HL-60 (cell line): ENCODE measurements around the gene GALT.

Experiments used
- GABPA ChIP-seq: IDR thresholded peaks from 2 replicates; pipeline ENCODE4 v1.6.1; 2012; ENCODE audit warnings: low read depth
- POLR2AphosphoS5 ChIP-seq: IDR thresholded peaks from 2 replicates; pipeline ENCODE4 v1.6.1; 2012; ENCODE audit warnings: low read depth
- SPI1 ChIP-seq: IDR thresholded peaks from 2 replicates; pipeline ENCODE4 v1.6.1; 2012; ENCODE audit warnings: low read depth, mild to moderate bottlenecking, borderline replicate concordance
- TF ChIP-seq, protein P1 (sequence below): IDR thresholded peaks from one replicate; pipeline ENCODE4 v1.5.1; 2011; ENCODE audit warnings: low read length, control low read depth, inconsistent platforms; ENCODE audit not compliant: insufficient read depth
- TF ChIP-seq, protein P2 (sequence below): IDR thresholded peaks from 2 replicates; pipeline ENCODE4 v1.6.1; 2012; ENCODE audit warnings: low read depth; ENCODE audit not compliant: insufficient replicate concordance

DNA sequence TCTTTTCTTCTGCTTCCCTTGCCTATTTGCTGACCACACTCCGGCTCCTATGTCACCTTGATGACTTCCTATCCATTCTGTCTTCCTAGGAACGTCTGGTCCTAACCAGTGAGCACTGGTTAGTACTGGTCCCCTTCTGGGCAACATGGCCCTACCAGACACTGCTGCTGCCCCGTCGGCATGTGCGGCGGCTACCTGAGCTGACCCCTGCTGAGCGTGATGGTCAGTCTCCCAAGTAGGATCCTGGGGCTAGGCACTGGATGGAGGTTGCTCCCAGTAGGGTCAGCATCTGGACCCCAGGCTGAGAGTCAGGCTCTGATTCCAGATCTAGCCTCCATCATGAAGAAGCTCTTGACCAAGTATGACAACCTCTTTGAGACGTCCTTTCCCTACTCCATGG, 2.2 kb downstream of the GALT start:
- TF ChIP-seq, protein P1, sequence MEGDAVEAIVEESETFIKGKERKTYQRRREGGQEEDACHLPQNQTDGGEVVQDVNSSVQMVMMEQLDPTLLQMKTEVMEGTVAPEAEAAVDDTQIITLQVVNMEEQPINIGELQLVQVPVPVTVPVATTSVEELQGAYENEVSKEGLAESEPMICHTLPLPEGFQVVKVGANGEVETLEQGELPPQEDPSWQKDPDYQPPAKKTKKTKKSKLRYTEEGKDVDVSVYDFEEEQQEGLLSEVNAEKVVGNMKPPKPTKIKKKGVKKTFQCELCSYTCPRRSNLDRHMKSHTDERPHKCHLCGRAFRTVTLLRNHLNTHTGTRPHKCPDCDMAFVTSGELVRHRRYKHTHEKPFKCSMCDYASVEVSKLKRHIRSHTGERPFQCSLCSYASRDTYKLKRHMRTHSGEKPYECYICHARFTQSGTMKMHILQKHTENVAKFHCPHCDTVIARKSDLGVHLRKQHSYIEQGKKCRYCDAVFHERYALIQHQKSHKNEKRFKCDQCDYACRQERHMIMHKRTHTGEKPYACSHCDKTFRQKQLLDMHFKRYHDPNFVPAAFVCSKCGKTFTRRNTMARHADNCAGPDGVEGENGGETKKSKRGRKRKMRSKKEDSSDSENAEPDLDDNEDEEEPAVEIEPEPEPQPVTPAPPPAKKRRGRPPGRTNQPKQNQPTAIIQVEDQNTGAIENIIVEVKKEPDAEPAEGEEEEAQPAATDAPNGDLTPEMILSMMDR, result no peak
- TF ChIP-seq SPI1, result no peak
- no peak for TF ChIP-seq POLR2AphosphoS5
- TF ChIP-seq, protein P2, sequence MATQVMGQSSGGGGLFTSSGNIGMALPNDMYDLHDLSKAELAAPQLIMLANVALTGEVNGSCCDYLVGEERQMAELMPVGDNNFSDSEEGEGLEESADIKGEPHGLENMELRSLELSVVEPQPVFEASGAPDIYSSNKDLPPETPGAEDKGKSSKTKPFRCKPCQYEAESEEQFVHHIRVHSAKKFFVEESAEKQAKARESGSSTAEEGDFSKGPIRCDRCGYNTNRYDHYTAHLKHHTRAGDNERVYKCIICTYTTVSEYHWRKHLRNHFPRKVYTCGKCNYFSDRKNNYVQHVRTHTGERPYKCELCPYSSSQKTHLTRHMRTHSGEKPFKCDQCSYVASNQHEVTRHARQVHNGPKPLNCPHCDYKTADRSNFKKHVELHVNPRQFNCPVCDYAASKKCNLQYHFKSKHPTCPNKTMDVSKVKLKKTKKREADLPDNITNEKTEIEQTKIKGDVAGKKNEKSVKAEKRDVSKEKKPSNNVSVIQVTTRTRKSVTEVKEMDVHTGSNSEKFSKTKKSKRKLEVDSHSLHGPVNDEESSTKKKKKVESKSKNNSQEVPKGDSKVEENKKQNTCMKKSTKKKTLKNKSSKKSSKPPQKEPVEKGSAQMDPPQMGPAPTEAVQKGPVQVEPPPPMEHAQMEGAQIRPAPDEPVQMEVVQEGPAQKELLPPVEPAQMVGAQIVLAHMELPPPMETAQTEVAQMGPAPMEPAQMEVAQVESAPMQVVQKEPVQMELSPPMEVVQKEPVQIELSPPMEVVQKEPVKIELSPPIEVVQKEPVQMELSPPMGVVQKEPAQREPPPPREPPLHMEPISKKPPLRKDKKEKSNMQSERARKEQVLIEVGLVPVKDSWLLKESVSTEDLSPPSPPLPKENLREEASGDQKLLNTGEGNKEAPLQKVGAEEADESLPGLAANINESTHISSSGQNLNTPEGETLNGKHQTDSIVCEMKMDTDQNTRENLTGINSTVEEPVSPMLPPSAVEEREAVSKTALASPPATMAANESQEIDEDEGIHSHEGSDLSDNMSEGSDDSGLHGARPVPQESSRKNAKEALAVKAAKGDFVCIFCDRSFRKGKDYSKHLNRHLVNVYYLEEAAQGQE, result no peak
- TF ChIP-seq GABPA, result no peak
